HG02884 (cell line): ENCODE results near the gene BAZ1B.
"Not testable (repeated sequence)": the region's sequence is repeated elsewhere in the genome, so short reads cannot be mapped to it uniquely, and the experiment has no call there.

Experiments
- ATAC-seq: cut with Tn5 transposase; IDR thresholded peaks from one replicate; pipeline ENCODE4 v1.9.1; 2021; ENCODE audit warnings: mild to moderate bottlenecking, moderate library complexity; ENCODE audit not compliant: unreplicated experiment

BAZ1B gene

DNA sequence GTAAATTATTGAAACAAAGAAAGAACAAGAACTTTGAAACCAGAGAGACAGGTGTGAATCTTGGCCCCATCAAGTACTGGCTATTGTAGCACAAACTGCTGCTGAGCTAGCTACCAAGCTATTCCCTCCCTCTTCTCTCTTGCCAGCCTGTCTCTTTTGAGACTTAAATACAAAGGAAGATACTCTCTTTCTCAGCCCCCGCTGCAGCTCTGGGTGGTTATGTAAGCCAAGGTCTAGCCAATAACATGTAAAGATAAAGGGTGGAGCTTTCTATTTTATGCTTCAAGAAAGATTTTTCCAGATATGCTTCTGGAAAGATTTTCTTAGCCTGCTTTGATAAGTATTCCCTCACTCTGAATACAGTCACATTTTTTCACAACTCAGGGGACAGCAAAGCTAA is 17.2 kb downstream of the BAZ1B start:
- no peak for ATAC-seq

- no peak for ATAC-seq
Measured at GRCh38 chr7:73504017-73504416, 18.1 kb downstream of the BAZ1B start.

- ATAC-seq, result no peak
Measured at GRCh38 chr7:73503229-73503628, 18.9 kb downstream of the BAZ1B start.

DNA sequence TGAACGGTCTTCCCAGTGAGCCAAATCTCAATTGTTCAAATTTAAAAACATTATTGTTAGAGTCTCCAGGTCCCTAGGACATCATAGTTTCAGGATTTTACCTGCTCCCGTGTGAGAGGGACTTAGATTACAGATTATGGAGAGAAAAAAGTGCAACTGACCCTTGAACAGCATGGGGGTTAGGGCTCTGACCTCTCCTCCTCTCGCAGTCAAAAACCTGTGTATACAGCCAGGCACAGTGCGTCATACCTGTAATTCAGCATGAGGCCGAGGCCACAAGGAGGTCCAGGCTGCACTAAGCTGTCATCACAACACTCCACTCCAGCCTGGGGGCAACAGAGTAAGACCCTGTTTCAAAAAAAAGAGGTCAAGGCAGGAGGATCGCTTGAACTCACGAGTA is 25.5 kb downstream of the BAZ1B start:
- no peak for ATAC-seq

DNA sequence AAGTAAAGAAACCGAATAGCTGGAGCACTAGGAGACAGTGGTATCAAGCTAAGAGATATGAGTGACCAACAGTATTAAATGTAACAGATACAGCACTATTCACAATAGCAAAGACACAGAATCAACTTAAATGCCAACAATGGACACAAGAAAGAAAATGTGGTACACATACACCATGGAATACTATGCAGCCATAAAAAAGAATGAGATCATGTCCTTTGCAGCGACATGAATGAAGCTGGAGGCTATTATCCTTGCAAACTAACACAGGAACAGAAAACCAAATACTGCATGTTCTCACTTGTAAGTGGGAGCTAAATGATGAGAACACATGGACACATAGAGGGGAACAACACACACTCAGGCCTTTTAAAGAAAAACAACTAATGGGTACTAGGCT is 26.6 kb downstream of the BAZ1B start:
- not testable (repeated sequence) for ATAC-seq

DNA sequence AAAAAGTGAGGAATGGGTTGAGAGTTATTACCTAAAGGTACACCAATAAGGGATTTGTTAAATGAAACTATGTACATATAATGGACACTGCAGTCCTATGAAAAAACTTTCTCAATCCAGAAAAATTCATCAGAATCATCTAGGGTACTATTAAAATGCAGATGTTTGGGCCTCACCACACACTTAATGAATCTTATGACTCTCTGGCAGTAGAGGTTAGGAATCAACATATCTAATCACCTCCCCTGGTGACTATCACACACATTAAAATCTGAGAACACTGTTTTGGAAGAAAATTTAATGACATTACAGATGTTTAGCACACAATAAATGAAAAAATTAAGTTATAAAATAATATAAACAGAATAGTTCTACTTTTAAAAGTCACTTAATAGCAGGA is 32.1 kb downstream of the BAZ1B start:
- no peak for ATAC-seq

GRCh38 chr7:73487486-73487885 is 34.6 kb downstream of the BAZ1B start:
- no peak for ATAC-seq

DNA sequence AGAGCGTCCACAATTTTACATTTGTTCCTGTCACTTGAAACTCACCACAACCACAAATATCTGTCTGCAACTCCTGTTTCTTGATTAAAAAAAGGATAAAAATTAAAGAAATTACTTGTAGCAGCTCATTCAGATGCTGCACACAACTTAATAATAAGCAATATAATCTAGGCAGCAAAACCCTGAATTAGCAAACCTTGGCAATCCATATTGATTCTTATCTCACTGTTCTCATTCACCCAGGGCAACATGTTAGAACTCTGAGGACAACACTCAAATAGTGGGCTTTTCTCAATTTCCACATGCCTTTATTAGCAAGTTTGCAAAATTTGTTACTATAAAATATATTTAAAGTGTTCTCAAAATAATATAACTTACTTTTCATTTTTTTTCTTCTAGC is 38.9 kb downstream of the BAZ1B start:
- no peak for ATAC-seq

- ATAC-seq, result no peak
Measured at GRCh38 chr7:73482746-73483145, 39.3 kb downstream of the BAZ1B start.

DNA sequence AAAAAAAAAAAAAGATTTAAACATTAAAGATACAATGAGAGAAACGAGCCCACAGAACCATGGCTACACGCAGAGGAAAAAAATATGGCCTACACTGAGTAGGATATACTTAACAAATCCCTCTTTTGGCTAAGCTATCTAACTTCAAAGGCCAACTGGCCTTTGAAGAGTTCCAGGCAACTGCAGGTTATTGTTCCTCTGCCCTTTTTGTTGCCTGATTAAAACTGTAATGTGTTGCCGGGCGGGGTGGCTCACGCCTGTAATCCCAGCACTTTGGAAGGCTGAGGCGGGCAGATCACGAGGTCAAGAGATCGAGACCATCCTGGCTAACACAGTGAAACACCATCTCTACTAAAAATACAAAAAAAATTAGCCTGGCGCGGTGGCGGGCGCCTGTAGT is 40.6 kb downstream of the BAZ1B start:
- not testable (repeated sequence) for ATAC-seq

DNA sequence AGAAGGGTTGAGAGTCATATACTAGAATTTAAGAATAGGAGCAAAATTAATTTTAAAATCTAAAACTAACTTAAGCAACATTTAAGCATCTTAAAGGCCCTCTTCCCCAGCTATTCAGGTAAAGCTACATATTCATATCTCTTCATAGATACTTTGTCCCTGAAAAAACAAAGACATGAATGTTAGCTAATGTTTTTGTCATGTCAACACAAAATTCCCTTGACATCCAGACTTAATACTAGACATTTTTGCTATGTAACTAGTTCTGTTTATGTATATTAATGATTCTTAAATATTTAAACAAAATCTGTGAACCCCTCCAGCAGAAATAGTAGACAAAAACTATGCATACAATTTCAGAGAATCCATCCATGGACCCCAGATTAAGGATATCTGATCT is 43.5 kb downstream of the BAZ1B start:
- no peak for ATAC-seq

- ATAC-seq, result no peak
Measured at GRCh38 chr7:73477376-73477775, 44.7 kb downstream of the BAZ1B start.

GRCh38 chr7:73470208-73470607 is 51.9 kb downstream of the BAZ1B start:
- no peak for ATAC-seq

DNA sequence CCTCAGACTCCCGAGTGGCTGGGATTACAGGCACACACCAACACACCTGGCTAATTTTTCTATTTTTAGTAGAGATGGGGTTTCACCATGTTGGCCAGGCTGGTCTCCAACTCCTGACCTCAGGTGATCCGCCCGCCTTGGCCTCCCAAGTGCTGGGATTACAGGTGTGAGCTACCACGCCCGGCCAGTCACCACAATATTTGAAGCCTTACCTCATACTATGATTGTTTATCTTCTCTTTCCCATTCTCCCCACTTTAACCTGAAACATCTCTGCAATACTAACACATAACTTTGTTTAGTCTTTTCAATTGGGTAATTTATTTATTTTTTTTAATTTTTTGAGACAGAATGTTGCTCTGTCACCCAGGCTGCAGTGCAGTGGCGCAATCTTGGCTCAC is 55.0 kb downstream of the BAZ1B start:
- not testable (repeated sequence) for ATAC-seq

- ATAC-seq, result no peak
Measured at GRCh38 chr7:73466112-73466511, 56.0 kb downstream of the BAZ1B start.

- ATAC-seq, result no peak
Measured at GRCh38 chr7:73463966-73464365, 58.1 kb downstream of the BAZ1B start.

- ATAC-seq, result no peak
Measured at GRCh38 chr7:73463260-73463659, 58.8 kb downstream of the BAZ1B start.

DNA sequence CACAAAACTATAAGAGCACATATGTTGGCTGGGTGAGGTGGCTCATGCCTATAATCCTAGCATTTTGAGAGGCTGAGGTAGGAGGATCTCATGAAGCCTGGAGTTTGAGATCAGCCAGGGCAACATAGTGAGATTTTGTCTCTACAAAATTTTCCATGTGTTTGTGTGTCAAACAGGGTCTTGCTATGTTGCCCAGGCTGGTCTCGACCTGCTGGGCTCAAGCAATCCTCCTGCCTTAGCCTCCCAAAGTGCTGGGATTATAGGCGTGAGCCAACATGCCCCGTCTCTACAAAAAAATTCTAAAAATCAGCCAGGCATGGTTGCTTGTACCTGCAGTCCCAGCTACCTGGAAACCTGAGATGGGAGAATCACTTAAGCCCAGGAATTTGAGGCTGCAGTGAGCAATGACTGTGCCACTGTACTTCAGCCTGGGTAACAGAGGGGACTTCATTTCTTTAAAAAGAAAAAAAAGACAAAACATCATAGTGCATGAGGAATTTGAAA is 60.3 kb downstream of the BAZ1B start:
- no peak for ATAC-seq

DNA sequence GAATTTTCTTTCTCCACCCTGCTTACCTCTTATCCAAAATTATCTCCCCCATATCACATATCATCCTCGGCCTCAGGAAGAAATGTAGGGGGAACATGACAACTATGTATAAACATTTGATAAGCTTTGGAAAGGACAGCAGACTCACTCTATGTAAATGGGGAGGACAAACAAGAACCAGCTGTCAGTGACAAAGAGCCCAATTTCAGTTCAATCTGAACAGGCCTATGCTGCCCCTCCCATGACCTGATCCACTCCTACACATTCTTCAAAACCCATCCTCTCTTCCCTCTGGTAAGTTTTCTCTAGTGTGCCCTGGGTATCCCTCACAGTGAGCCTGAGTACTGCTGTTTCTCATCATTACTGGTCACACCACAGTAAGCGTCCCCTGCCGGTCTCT is 67.7 kb downstream of the BAZ1B start:
- ATAC-seq, result no peak

DNA sequence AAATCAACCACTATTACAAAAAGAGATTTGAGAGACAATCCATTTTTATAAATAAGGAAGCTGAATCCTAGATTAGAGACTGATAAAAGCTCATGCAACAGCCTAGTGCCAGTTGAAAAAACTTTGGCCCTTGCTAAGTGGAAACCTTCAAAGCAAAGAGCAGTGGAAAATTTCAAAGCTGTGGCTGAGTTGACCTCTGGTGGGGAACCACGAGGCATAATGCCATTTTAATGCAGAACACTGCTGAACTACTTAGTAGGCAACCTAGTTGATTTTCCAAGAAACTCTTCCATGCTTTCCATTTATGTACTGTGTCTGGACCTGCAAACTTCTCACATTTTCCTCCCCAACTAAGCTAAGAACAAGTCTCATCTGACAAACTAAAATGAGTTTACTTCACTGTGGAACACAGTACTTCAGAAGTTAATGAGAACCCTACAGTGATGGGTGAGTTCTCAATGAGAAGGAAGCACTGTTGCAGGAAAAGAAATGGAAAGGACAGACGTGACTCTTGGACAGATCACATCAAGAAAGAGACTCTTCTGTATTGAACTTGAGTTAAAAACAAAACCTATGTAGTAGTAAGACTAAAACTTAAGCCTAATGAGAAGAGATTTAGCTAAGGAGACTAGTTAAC is 69.0 kb downstream of the BAZ1B start:
- no peak for ATAC-seq

GRCh38 chr7:73451780-73452398 is 70.2 kb downstream of the BAZ1B start:
- ATAC-seq, result no peak

GRCh38 chr7:73449422-73449821 is 72.7 kb downstream of the BAZ1B start:
- ATAC-seq, result no peak

- ATAC-seq, result no peak
Measured at GRCh38 chr7:73448609-73449008, 73.5 kb downstream of the BAZ1B start.
